Kidney (tissue), 14 donors: ENCODE results near the gene HPGD. TPM values are rescaled to one million over a fixed set of nuclear protein-coding genes. Genes with fewer than 3 reads are reported as not detected.
A peak's percentile ranks its signal among the peaks of the same experiment; 100 is the strongest.

ENCODE experiments used
- DNase-seq, 5 donors: peaks; one replicate each; pipeline ENCODE4 v3.0.0-alpha.2; 2013 to 2020
- FAIRE-seq: peaks from 2 replicates; lab custom pipeline; 2012; peaks lifted over from hg19 to GRCh38; lab: Jason Lieb, UNC
- H3K27ac ChIP-seq, 2 donors: one replicate each; pipeline ENCODE4 v1.7.0; 2013; ENCODE audit warnings: low read depth in 2 of 2, low read length in 2 of 2, inconsistent platforms in 1 of 2
- H3K27me3 ChIP-seq: one replicate; pipeline ENCODE4 v1.7.1; 2013; ENCODE audit warnings: low read length, inconsistent platforms; ENCODE audit not compliant: control insufficient read depth, insufficient read depth
- H3K36me3 ChIP-seq, 3 donors: one replicate each; pipeline versions ENCODE4 v1.7.0 to v1.7.1; 2013; ENCODE audit warnings: low read length in 3 of 3, control low read depth in 1 of 3, inconsistent platforms in 1 of 3; ENCODE audit not compliant: insufficient read depth in 3 of 3, control insufficient read depth in 2 of 3
- H3K4me1 ChIP-seq, 3 donors: one replicate each; pipeline versions ENCODE4 v1.7.0 to v1.7.1; 2013; ENCODE audit warnings: low read length in 3 of 3, inconsistent platforms in 1 of 3, low read depth in 1 of 3; ENCODE audit not compliant: control insufficient read depth in 2 of 3, insufficient read depth in 2 of 3
- H3K4me3 ChIP-seq, 3 donors: one replicate each; pipeline versions ENCODE4 v1.7.0 to v1.8.1; 2013; ENCODE audit warnings: low read length in 3 of 3, control low read depth in 1 of 3, inconsistent platforms in 1 of 3
- H3K9ac ChIP-seq, 3 donors: one replicate each; pipeline versions ENCODE4 v1.7.0 to v1.7.1; 2013; ENCODE audit warnings: low read length in 3 of 3, control low read depth in 1 of 3, inconsistent platforms in 1 of 3
- H3K9me3 ChIP-seq, 3 donors: one replicate each; pipeline versions ENCODE4 v1.7.0 to v1.7.1; 2013; ENCODE audit warnings: low read length in 3 of 3, control low read depth in 1 of 3, inconsistent platforms in 1 of 3; ENCODE audit not compliant: control insufficient read depth in 2 of 3, insufficient read depth in 1 of 3
- CTCF ChIP-seq: IDR thresholded peaks from 3 replicates; pipeline ENCODE4 v1.5.1; 2012; ENCODE audit warnings: mild to moderate bottlenecking, moderate library complexity, borderline replicate concordance; ENCODE audit not compliant: insufficient read depth; ENCODE audit errors: extremely low read depth
- intact Hi-C: fragments of 100-400 bp; cut with DNase I; formaldehyde crosslinking; loops from one replicate; pipeline ENCODE4 v1.11.1; 2022
- polyA plus RNA-seq: library from polyadenylated mRNA; stranded (reverse); fragments of 350-450 nt; fragmentation: Illumina TruSeq; extraction: RNeasy Lipid Tissue Mini Kit (QIAGEN cat#74804); gene quantifications from one replicate; pipeline ENCODE4 v1.2.3, GENCODE V29; 2014; ENCODE audit warnings: low read depth, low replicate concordance; ENCODE audit not compliant: insufficient read depth
- total RNA-seq: library from RNA; stranded (reverse); fragmentation: NEBNext Ultra II Directional; extraction: Animal tissue kit (Norgen Biotek cat#: 25700); gene quantifications from one replicate; pipeline ENCODE4 v1.2.1, GENCODE V29; 2021
- donor health status: control.
- donor health status: control.
- donor health status: control.
- donor health status: control.
- donor health status: control.
- donor health status: DM: yes; HTN: yes; CAD: no.
- donor health status: Normal renal cell carcinoma (clear cell type).

Gene HPGD
- total and polyA plus RNA-seq, 2 donors from 2014 or later, result 9.4 to 42.5 TPM

DNA sequence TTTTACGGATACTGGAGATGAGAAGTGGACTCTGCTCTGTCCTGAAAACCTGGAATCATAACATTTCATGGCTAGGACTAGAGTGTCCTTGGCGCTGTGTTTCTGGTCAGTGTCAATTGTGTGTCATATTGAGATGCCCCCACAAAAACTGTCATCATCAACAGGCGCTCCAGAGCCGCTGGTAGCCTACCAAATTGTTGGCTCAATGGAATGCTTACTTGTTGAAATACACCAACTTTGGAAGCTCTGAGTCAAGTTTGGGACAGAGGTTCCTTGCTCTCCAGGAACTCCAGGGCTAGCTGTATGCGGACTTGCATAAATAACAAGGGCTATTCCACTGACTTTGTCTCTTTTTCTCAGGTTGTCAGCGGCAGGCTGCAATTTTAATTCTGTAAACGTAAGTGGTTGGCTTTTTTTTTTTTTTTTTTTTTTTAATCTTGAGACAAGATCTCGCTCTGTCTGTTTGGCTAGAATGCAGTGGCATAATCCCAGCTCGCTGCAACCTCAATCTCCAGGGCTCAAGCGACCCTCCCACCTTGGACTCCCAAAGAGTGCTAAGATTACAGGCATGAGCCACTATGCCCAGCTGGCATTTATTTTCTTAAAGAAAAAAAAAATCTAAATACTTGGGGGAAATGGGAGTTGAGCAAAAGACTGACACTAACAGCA lies 871 bp upstream of the HPGD start:
- FAIRE-seq (no peak), DNase-seq (peak in 2 of 5 donors; percentile 5 to 18)
- no peaks in the 10 kb centered on the region for H3K9me3 ChIP-seq
- peak overlapping the region; percentile 18 to 38 for H3K27ac ChIP-seq
- intact Hi-C loops, result no loop called here
- peak overlapping the region; percentile 60 to 80 (median 70) for H3K4me3 ChIP-seq
- no peak for TF ChIP-seq CTCF
- H3K27me3 ChIP-seq, result peaks cover 2% of the 10 kb centered on the region
- no peaks in the 10 kb centered on the region for H3K4me1 ChIP-seq
- H3K36me3 ChIP-seq, result no peaks in the 10 kb centered on the region
- peak overlapping the region in 1 of 3 donors; percentile 60 for H3K9ac ChIP-seq

DNA sequence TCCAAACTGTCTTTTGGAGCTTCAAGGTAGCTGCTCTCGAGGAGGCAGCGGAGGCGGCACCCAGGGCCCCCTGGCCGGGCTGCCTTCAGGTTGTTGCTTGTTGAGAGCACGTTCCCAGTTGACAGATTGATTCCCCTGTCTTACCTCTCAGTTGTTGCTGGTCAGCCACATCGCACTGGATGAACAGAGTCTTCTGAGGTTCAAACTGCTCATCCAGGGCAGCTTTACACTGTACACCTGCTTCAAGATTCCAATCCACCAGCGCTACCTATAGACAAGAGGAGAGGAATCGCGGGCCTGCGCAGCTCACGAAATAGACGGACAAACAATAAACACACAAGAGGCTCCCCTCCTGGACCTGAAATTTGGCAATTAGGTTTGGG lies 497 bp downstream of the HPGD start:
- Histone ChIP-seq H3K27ac (peak overlapping the region; percentile 32 to 38), H3K36me3 (no peaks in the 10 kb centered on the region), H3K4me3 (peak overlapping the region; percentile 59 to 80 (median 60)), H3K9ac (peak overlapping the region; percentile 37 to 62 (median 45)), H3K4me1 (no peaks in the 10 kb centered on the region), H3K27me3 (peaks cover 2% of the 10 kb centered on the region), H3K9me3 (no peaks in the 10 kb centered on the region)
- no peak for TF ChIP-seq CTCF
- FAIRE-seq, result no peak
- DNase-seq, result peak in 3 of 5 donors; percentile 42 to 63 (median 62)
- intact Hi-C loops, result no loop called here

GRCh38 chr4:174520660-174521059 lies 1.6 kb downstream of the HPGD start:
- no peak for DNase-seq
- no peaks in the 10 kb centered on the region for H3K4me1 ChIP-seq
- peak overlapping the region in 2 of 3 donors; percentile 3 to 10 for H3K4me3 ChIP-seq
- H3K27ac ChIP-seq, result no peak overlapping the region
- intact Hi-C loops, result no loop called here
- no peak for TF ChIP-seq CTCF
- peaks cover 2% of the 10 kb centered on the region for H3K27me3 ChIP-seq
- H3K9ac ChIP-seq, result no peak overlapping the region
- FAIRE-seq, result no peak
- H3K36me3 ChIP-seq, result no peaks in the 10 kb centered on the region
- H3K9me3 ChIP-seq, result no peaks in the 10 kb centered on the region
